ENCODE results near the gene B3GALT2.
"Not testable (repeated sequence)": the region's sequence is repeated elsewhere in the genome, so short reads cannot be mapped to it uniquely, and the experiment has no call there.

B3GALT2 gene

DNA sequence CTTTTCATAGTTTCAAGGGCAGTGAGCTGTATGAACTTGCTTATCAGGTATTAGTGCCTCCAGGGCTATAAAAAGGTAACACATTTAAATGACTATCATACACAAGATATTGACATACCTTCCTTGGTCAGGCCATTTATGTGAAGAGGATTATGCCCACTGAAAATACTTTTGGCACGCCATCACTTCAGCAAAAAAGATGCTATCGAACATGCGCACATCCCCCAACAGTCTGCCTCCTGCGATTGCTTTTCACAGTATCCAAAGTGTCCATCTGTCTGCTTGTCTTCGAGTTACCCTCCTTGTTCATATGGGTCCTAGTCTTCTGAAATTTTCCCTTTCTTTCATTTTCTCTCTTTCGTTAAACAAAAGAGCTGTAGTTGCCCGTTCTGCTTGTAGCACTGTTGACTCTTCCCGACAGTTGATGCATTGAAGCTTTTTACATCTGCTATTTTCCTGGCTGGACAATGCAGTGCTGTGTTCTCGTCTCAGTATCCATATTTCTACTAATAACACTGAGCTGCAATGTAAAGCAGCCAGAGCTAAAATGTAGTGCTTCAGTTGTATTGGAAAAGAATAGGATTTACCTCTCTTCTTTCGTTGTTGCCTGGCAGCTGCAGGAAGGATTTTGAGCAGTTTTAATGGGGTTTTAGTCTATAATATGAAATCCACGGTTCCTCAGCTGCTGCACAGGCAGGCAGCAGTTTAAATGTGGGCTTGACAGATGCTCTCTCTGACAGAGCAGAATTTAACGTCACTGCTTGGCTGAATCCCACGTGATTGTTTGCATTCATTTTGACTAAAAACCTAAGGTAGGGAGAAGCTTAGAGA lies at the start of gene B3GALT2:
TSS of gene B3GALT2 (minus strand) at position 713 of the 831 bp plus-strand sequence. CDS start 5,051 bp downstream, outside the sequence.
- peak; percentile 12 for DNase-seq

DNA sequence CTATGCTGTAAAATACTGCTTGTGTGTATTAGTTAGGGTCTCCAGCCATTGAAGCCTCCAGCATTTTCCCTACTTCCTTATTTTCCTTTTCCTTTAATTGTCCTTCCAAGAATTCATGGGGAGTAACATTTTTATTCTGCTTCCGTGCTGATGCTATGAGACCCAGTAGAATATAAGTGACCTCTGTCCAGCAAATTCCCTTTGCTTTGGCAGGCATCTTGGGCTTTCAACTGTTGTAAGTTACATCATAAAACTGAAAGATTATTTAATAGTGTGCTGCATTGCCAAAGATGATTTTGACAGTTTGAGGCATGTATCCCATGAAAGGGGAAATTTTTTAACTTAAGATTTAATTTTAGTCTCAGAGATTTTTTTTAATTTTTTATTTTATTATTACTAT lies 48.1 kb upstream of the B3GALT2 start:
- DNase-seq, result no peak

GRCh38 chr1:193231146-193231545 lies 44.7 kb upstream of the B3GALT2 start:
- not testable (repeated sequence) for DNase-seq

- no peak for DNase-seq
Observed at GRCh38 chr1:193229136-193229535, 42.7 kb upstream of the B3GALT2 start.

DNA sequence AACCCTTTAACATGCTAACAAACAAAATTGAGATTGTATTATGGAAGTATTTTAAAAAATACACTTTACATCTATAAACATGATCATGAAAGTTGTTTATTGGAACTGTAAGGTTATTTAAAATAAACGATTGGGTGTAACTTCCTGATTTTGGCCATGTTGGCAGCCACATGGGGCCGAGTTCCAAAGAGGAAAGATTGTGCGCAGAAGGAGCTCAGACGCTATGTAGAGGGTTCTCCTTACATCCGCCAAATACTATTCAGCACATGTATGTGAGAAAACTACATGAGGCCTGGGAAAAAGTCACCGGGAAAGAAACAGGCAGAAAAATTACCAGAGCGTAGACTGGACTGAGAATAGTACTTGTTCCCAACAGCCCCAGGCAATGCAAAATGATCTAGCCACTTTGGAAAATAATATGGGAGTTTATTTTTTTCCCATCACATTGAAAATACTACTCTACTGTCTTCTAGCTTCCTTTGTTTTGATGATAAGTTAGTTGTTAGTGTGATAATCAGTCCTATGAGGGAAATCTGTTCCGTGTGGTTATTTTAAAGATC lies 35.7 kb upstream of the B3GALT2 start:
- no peak for DNase-seq

DNA sequence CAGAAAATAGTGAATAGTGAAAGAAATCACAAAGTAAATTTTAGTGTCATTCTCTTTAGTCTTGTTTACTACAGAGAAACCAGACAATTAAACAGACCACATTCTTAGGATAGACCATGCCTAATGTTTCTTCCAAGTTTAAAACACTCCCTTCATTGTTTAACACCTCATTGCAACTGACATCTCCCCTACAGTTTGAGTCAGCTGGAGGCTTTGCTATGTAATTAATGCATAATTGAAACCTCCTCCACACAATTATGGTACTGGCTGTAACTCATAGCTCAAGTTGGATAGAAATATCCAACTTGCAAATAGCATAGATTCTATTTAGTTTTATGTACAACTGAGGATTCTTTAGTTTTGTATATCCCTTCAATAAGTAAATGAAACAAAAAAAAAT lies 35.2 kb upstream of the B3GALT2 start:
- no peak for DNase-seq

DNA sequence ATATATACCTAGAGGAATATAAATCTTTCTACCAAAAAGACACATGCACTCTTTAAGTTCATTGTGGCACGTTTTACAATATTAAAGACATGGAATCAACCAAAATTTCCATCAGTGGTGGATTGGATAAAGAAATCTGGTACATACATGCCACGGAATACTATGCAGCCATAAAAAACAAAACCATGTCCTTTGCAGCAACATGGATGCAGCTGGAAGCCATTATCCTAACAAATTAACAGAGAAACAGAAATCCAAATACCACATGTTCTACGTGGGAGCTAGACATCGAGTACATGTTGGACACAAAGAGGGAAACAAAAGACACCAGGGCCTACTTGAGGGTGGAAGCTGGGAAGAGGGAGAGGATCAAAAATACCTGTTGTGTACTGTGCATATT lies 33.0 kb upstream of the B3GALT2 start:
- no peak for DNase-seq

- peak; percentile 69 for DNase-seq
Observed at GRCh38 chr1:193216920-193217319, 30.5 kb upstream of the B3GALT2 start.

DNA sequence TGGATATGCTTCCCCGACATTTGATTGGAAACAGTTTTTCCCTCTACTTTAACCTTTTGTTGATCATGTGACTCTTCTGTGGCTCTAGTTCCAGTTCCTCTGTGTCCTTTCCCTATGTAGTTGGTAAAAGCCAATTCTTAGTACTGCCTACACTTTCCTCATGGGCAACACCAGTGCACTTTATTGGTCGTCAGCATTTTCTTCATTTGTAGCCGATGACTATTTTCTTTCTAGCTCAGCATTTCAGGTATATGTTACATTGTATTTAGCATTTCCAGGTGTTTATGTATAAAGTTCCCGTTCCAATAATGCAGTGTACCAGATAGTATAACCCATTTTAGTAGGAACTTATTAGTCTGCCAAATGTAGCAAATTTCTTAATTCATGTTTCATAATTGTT lies 27.6 kb upstream of the B3GALT2 start:
- DNase-seq, result no peak

DNA sequence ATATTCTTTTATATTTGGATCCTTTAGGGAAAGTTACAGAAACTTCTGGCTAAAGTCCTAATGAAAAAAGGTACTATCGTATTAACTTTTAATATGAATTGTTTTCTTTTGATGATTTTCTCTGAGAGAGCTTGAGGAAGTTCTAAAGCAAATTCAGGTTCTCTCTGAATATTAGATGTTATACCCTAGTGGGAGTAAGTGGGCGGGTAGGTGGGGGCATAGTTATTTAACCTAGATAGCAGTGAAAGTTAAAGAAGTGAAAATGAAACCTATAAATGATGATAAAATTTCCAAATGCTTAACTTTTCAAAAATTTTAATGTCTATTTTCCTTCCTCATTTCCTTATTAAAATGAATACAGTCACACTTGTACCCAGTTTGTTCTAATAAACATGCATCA lies 26.2 kb upstream of the B3GALT2 start:
- DNase-seq, result no peak

GRCh38 chr1:193211539-193211938 lies 25.1 kb upstream of the B3GALT2 start:
- DNase-seq, result no peak

- no peak for DNase-seq
Observed at GRCh38 chr1:193210996-193211395, 24.6 kb upstream of the B3GALT2 start.

GRCh38 chr1:193201021-193201420 lies 14.6 kb upstream of the B3GALT2 start:
- no peak for DNase-seq

GRCh38 chr1:193199940-193200339 lies 13.5 kb upstream of the B3GALT2 start:
- no peak for DNase-seq

- no peak for DNase-seq
Observed at GRCh38 chr1:193192586-193192985, 6.2 kb upstream of the B3GALT2 start.

DNA sequence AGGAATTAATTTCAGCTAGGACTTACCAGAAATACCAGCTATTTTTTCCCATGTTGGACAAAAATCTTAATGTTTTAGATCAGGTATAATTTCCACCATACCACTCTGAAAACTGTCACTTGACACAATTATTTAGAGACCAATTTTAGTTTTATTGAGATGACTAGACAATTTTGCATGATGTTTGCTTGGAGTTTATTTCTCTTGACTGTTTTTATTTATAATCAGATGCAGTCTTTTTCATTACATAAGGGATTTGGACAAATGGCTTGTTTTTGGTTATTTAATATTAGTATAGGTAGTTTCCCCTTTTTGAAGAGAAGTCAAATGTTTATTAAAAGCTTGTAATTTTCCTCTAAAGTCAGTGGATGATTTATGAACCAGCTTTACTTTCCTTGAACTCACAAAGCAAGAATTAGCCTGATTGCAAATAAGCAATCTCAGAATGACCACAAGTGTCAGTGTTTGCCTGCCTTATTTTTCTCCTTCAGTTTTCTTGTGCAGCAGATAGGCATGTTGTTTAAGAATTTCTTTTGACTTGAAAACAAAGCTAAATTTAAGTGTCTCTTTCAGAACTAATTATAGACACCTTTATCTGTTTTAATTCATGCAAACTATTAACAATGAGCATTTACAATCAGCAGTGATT lies 3.8 kb upstream of the B3GALT2 start:
- DNase-seq, result no peak

DNA sequence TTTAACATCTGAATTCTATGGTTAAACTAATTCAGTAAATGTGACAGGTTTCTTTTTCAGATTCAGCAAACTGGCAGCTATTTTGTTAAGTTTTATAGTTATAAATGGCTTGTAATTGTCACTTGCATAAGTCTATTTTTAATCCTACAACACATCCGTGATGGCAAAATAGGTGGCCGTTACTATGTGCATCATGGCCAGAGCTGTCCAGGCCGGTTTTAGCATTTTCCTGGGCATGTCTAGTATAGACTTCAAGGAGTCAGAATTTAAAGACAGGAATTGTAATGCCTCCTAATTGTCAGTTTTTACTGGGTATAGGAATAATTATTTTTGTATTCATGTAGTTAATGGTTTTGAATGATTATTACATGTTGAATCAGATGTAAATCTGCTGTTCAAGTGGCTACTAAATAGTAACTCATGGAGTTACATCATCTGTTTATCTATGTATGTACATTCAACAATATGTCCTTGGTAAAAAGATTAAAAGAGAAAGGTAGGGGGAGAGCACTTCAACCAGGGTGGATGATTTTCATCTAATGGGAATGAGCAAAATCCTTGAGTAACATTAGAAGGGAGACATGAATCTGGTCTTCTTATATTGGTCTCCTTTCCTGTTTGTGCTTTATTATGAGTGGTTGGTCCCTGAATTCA lies 3.2 kb upstream of the B3GALT2 start:
- no peak for DNase-seq

DNA sequence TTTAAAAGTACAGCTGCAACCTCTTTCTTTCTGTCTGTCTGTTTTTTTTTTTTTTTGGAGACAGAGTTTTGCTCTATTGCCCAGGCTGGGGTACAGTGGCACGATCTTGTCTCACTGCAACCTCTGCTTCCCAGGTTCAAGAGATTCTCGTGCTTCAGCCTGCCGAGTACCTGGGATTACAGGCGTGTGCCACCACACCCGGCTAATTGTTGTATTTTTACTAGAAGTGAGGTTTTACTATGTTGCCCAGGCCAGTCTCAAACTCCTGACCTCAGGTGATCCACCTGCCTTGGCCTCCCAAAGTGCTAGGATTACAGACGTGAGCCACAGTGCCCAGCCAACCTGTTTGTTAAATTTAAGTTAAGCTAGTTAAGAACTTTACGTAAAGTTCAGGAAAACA lies 2.5 kb upstream of the B3GALT2 start:
- DNase-seq, result not testable (repeated sequence)

DNA sequence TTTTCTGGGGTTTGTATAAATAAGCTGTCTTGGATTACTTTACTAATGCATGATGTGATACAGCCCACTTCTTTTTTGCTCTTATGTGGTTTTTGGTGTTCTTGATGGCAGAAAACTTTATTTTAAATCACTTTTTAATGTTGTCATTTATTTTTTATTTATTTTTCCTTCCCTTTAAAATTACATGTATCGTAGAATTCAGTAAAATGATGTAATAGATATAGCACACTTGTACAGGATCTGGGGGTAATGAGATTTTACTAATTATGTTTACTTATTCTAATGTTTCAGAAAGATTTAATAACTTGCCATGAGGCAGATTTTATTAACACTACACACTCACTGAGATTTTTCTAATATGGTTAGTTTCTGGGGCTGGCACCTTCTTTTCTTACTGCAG lies 701 bp upstream of the B3GALT2 start:
- no peak for DNase-seq

DNA sequence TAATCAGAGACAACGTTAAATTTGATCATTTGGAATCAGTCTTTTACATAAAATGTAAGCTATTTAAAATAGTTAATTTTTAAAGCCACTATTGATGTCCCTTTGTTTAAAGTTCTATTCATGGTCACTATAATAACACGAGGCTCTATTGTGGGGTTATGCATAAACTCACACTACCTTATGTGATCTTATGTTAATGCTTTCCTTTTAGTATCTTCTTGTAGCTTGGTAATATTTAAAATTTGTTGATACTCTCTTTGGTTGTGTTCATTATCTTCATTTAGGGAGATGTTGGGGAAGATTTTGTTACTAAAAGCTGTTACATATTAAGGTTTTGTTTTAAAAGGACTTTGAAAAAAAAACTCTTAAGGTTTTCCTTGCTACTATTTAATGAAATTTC lies 1.2 kb downstream of the B3GALT2 start:
- DNase-seq, result no peak

DNA sequence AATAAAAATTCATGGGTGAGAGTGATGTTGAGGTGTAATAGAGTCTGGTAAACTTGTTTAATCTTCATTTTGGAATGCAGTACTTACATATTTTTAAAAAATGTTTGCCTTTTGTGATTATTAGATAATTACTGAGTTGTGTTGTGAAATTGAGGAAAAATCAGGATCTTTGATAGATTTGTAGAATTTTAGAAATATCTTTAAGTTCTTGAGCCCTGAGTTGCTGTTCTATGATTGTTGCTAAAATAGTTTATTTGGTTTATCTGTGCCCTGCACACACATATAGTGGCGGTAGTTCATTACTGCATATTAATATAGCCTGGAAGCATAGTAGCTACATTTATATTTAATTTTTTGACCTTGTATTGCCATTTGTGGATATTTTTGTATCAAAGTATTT lies 1.6 kb downstream of the B3GALT2 start:
- no peak for DNase-seq

GRCh38 chr1:193183019-193183627 lies 3.3 kb downstream of the B3GALT2 start:
- DNase-seq, result peak; percentile 57

DNA sequence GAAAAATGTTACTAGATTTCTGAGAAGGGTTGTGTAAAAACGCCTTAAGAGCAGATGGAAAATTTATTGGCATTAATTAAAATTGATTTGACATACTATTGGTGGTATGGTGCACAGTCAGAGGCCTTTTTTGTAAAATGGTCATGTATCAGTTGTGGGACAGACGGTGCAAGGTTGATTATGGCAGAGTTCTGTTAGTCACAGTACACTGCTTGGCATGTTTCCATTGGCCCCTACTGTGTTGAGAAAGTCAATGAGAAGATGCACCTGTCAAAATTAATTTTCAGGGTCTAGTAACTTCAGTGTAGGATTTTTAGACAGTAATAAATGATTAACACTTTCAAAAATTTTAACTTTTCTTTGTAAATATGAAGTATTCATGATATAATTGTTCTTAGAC lies 4.4 kb downstream of the B3GALT2 start:
- no peak for DNase-seq
